A549 (cell line): ENCODE data around the gene XIRP1. TPM values are rescaled to one million over a fixed set of nuclear protein-coding genes. Genes with fewer than 3 reads are reported as not detected.

Source experiments
- polyA plus RNA-seq, 4 experiments: library from polyadenylated mRNA; depleted of rRNA in 3 of 4; stranded (reverse); fragments of >200 nt; fragmentation: RNase III in 1 of 4; extraction: RNeasy Plus Mini Kit Qiagen cat#74134 plus additional on column Dnase treatment in 1 of 4; gene quantifications; 2 replicates in 3 of 4; 3 replicates in 1 of 4; pipeline ENCODE4 v1.2.3, GENCODE V29; 2011 to 2017
- small RNA-seq, 6 experiments: library from RNA; depleted of rRNA; stranded (forward); fragments of <200 nt; gene quantifications; one replicate each; pipeline ENCODE3, GENCODE V24; 2012

Gene XIRP1
- polyA plus RNA-seq, 2 of the 4 experiments (the other 2 are of a cell fraction) = not detected

Small RNA genes within 50 kb of the gene (small RNA-seq; reads per million reads assigned to genes)
- gene RF00017 = 0 reads per million in 6 experiments

Other genes starting within 250 kb of the XIRP1 start
- gene SCN11A, start 140.7 kb downstream of the XIRP1 start, polyA plus RNA-seq (2011; rRNA removed) = not detected in 2 replicates
- 0.01 TPM in 1 of 3 replicates, not detected in the others for gene SCN11A, start 140.7 kb downstream of the XIRP1 start, polyA plus RNA-seq (2017; fragmentation: RNase III; extraction: RNeasy Plus Mini Kit Qiagen cat#74134 plus additional on column Dnase treatment)
- 39.6 and 41.0 TPM in 2 replicates for gene WDR48, start 140.6 kb downstream of the XIRP1 start, polyA plus RNA-seq (2011; rRNA removed)
- 18.8 to 21.0 TPM (median 20.0 TPM) in 3 replicates for gene WDR48, start 140.6 kb downstream of the XIRP1 start, polyA plus RNA-seq (2017; fragmentation: RNase III; extraction: RNeasy Plus Mini Kit Qiagen cat#74134 plus additional on column Dnase treatment)
- gene GORASP1, start 85.0 kb downstream of the XIRP1 start, polyA plus RNA-seq (2011; rRNA removed) = 30.3 and 38.9 TPM in 2 replicates
- 27.4 to 36.3 TPM (median 32.3 TPM) in 3 replicates for gene GORASP1, start 85.0 kb downstream of the XIRP1 start, polyA plus RNA-seq (2017; fragmentation: RNase III; extraction: RNeasy Plus Mini Kit Qiagen cat#74134 plus additional on column Dnase treatment)
- gene TTC21A, start 84.9 kb downstream of the XIRP1 start, polyA plus RNA-seq (2011; rRNA removed) = 1.4 and 2.0 TPM in 2 replicates
- gene TTC21A, start 84.9 kb downstream of the XIRP1 start, polyA plus RNA-seq (2017; fragmentation: RNase III; extraction: RNeasy Plus Mini Kit Qiagen cat#74134 plus additional on column Dnase treatment) = 1.1 to 1.5 TPM (median 1.1 TPM) in 3 replicates
- gene CSRNP1, start 39.0 kb downstream of the XIRP1 start, polyA plus RNA-seq (2011; rRNA removed) = 15.5 and 15.6 TPM in 2 replicates
- gene CSRNP1, start 39.0 kb downstream of the XIRP1 start, polyA plus RNA-seq (2017; fragmentation: RNase III; extraction: RNeasy Plus Mini Kit Qiagen cat#74134 plus additional on column Dnase treatment) = 10.7 to 12.9 TPM (median 12.0 TPM) in 3 replicates
- gene CX3CR1, start 87.4 kb upstream of the XIRP1 start, polyA plus RNA-seq (2011; rRNA removed) = 0.14 and 0.21 TPM in 2 replicates
- gene CX3CR1, start 87.4 kb upstream of the XIRP1 start, polyA plus RNA-seq (2017; fragmentation: RNase III; extraction: RNeasy Plus Mini Kit Qiagen cat#74134 plus additional on column Dnase treatment) = 0.04 to 0.07 TPM (median 0.06 TPM) in 3 replicates
- gene CCR8, start 137.1 kb upstream of the XIRP1 start, polyA plus RNA-seq (2011; rRNA removed) = not detected in 2 replicates
- gene CCR8, start 137.1 kb upstream of the XIRP1 start, polyA plus RNA-seq (2017; fragmentation: RNase III; extraction: RNeasy Plus Mini Kit Qiagen cat#74134 plus additional on column Dnase treatment) = not detected in 3 replicates
- gene SLC25A38, start 190.8 kb upstream of the XIRP1 start, polyA plus RNA-seq (2011; rRNA removed) = 52.8 and 53.0 TPM in 2 replicates
- gene SLC25A38, start 190.8 kb upstream of the XIRP1 start, polyA plus RNA-seq (2017; fragmentation: RNase III; extraction: RNeasy Plus Mini Kit Qiagen cat#74134 plus additional on column Dnase treatment) = 30.9 to 32.6 TPM (median 31.9 TPM) in 3 replicates
- 3,141 and 4,058 TPM in 2 replicates for gene RPSA, start 214.1 kb upstream of the XIRP1 start, polyA plus RNA-seq (2011; rRNA removed)
- gene RPSA, start 214.1 kb upstream of the XIRP1 start, polyA plus RNA-seq (2017; fragmentation: RNase III; extraction: RNeasy Plus Mini Kit Qiagen cat#74134 plus additional on column Dnase treatment) = 2,484 to 2,571 TPM (median 2,497 TPM) in 3 replicates